G401 (cell line): Measurements from ENCODE around the gene NAA50. TPM values are rescaled to one million over a fixed set of nuclear protein-coding genes. Genes with fewer than 3 reads are reported as not detected.

Source experiments
- DNase-seq: peaks from one replicate; pipeline ENCODE4 v3.0.0-alpha.2; 2015; ENCODE audit warnings: low spot score
- in situ Hi-C: cut with HindIII; loops from 2 replicates; pipeline ENCODE4 v1.10.0; 2016; ENCODE audit warnings: low sequenced_read_pairs, mixed read lengths
- total RNA-seq: library from RNA; depleted of rRNA; stranded (reverse); fragments of >200 nt; shearing (Covaris generic); gene quantifications from 2 replicates; pipeline ENCODE4 v1.2.3, GENCODE V29; 2014; rRNA removed

The NAA50 gene
- total RNA-seq, 1 experiment from 2014 or later: 60.2 TPM

DNA sequence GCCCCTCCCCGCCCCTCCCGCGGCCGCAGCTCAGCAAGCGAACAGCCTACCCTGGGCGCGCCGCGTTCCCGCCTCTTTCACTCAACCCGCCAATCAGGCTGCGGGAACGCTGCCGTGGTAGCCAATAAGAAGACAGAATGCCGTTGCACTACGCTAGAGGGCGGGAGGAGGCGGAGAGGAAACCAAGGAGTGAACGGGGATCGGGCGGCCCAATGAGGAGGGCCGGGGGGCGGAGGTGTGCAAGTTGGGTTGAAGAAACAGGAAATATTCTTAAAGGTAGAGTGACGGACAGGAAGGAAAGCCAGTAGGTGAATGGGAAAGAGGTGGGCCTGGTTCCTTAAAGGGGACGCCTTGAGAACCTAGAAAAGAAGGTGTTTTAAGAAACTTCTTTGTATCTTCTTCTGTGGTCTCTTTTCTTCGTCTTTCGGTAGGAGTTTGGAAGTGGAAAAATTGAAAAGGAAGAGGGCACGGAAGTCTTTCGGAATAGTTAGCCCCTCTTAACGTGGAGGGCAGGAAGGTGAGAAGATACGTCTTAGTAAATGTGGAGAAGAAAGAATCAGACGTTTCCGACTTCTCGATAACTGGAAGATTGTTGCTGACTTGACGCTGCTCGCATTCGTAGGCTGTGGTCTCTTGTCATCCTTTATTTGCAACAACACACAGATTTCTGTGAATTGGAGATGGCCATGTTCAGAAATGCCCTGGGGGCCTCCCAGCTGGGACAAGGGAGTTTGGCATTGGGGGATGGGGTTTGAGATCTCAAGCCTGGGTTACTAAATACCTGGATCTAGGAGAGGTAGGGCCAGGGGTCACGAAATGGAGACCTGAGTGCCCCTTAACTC, 49.2 kb downstream of the NAA50 start:
- peak; percentile 100 for DNase-seq
- in situ Hi-C loops: no loop called here

DNA sequence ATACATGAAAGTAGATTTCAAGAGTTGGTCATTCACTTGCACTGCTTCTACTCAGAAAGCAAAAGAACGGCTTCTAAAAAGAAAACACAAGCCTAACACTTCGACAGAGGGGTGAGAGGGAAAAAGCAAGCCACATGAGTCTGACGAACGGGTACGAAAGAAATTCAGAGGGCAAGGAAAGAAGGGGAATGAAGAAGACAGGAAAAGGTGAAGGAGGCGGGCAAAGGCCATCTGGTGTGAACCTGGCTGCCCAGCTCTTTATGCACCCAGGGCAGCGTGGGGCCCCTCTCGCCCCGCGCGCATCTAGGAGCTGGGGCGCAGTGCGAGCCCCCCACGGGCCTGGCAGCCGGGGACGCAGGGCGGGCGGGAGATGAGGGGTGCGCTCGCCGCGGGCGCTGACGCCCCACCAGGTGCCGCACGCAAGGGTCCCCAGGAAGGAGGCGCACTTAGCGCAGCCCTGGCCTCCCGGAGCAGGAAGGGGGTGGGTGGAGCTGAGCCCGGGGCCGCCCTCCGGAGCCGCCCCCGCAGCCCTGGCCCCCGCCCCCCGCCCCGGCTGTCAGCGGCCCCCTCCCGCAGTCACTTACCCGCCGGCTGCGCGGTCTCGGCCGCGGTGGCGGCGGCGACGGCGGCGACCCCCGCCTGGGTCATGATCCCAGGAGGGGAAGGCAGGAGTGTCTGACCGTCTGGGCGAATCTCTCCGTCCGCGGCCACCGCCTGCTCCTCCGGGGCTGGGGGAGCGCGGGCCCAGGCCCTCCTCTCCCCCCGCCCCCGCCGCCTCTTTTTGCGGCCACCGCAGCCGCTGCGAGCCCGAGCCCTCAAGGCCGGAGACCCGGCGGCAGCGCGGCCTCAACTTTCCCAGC, 50.0 kb downstream of the NAA50 start, which contains the start of gene USF3:
USF3 (minus strand) TSS at position 857 of the 860 bp plus-strand sequence. CDS start 21,764 bp downstream, outside the sequence.
- DNase-seq: peak; percentile 68
- in situ Hi-C loops: no loop called here

- in situ Hi-C loops: no loop called here
- no peak for DNase-seq
Measured at GRCh38 chr3:113695431-113695785, 50.6 kb downstream of the NAA50 start.

GRCh38 chr3:113690482-113690881, 55.6 kb downstream of the NAA50 start:
- in situ Hi-C loops: no loop called here

DNA sequence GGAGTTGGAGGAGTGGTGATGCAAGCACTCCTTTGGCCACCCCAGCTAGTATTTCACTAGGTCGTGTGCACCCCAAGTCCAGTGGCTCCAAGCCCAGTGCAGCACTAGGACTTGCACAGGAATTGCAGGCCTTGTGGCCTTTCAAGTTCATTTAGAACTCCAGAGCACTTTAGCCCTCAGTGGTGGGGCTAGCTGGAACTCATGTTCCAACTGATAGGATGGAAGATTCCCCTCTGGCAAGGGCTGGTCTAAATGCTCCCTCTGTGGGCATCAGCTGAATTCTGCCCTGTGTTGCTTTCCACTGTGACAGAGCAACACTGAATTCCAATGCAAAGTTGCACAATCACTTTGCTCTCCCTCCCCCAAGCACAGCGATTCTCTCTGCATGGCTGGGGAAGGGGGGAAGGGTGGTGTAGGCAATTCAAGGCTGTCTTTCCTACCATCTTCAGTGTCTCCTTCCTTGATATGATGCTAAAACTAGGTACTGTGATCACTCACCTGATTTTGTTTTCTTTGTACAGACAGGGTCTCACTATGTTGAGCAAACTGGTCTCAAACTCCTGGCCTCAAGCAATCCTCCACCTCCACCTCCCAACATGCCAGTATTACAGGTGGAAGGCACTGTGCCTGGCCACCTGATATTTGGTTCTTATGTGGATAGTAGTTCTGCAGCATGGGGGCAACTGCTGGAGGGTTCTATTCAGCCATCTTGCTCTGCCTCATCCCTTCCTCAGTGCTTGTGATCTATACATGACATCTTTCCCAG, 59.9 kb downstream of the NAA50 start:
- no peak for DNase-seq
- in situ Hi-C loops: no loop called here

More at GRCh38 chr3:113690482-113690881, 55.6 kb downstream of the NAA50 start:
- DNase-seq: no peak

- no peak for DNase-seq
- in situ Hi-C loops: no loop called here
Measured at GRCh38 chr3:113685124-113685523, 60.9 kb downstream of the NAA50 start.

DNA sequence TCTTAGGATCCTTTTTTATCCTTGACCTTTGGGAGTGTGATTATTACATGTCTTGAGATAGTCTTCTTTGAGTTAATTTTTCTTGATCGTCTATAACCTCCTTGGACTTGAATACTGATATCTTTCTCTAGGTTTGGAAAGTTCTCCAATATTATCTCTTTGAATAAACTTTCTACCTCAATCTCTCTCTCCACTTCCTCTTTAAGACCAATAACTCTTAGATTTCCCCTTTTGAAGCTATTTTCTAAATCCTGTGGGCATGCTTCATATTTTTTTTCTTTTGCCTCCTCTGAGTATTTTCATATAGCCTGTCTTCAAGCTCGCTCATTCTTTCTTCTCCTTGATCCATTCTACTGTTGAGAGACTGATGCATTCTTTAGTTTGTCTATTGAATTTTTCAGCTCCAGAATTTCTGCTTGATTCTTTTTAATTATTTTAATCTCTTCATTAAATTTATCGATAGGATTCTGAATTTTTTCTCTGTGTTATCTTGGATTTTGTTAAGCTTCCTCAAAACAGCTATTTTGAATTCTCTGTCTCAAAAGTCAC, 61.7 kb downstream of the NAA50 start:
- in situ Hi-C loops: no loop called here

GRCh38 chr3:113678773-113679172, 67.3 kb downstream of the NAA50 start:
- in situ Hi-C loops: no loop called here
- DNase-seq: no peak

More for the DNA sequence above, 61.7 kb downstream of the NAA50 start:
- no peak for DNase-seq

DNA sequence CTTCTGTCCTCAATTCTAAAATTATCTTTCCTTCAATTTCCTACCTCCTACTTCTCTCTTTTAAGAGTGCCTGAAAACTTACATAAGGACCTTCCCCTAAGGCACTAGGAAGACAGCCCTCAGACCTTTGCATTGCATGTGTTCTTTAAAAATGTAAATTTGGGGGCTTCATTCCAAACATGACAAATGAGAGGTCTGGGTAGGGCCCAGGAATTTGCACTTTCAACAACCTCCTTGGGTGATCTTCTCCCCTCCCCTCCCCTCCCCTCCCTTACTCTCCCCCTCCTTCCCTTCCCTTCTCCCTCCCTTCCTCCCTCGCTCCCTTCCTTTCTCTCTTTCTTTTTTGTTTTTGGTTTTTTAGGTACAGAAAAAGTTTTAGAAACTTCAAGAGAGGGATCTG, 68.3 kb downstream of the NAA50 start:
- no peak for DNase-seq

DNA sequence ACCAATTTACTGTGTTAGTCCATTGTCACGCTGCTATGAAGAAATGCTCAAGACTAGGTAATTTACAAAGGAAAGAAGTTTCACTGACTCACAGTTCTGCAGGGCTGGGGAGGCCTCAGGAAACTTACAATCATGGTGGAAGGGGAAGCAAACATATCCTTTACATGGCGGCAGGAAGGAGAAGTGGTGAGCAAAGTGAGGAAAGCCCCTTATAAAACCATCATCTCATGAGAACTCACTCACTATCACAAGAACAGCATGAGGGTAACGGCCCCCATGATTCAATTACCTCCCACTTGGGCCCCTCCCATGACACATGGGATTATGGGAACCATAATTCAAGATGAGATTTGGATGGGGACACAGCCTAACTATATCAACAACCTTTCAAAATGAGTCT, 69.8 kb downstream of the NAA50 start:
- in situ Hi-C loops: no loop called here
- DNase-seq: no peak

More for the DNA sequence above, 68.3 kb downstream of the NAA50 start:
- in situ Hi-C loops: no loop called here

DNA sequence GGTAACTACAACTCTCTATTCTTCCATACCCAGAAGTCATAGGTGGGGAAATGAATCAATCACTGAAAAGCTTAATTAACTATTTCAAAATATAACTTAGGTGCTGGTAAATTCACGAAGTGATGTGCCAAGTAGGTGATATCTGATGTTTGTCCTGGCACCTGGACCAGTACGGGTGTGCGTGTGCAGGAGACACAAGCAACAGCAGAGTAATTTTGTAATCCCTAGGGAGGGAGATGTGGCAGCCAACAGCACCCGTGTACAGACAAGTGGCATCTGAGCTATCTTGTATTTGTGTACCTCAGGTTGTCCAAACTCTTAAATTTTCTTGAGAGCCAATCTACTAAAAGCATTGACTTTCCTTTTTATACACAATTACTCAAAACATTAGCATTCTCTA, 72.5 kb downstream of the NAA50 start:
- no peak for DNase-seq
- in situ Hi-C loops: no loop called here

DNA sequence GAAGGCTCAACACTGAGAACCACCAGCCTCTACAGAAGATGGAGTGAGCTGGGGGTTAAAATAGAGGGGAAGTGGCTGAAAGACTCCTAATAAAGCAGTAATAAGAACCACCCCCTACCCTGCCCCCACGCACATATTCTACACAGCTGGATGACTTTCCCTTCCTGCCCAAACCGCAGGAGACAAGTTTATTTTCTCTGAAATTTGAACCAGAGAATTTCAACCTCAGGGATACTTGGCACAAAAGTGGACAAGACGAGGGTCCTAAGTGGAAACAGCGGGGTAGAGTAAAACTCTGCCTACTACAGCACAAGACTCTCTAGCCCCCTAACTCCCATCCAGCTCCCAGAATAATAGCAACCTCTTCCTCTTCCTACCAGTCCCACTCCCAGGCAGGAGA, 78.0 kb downstream of the NAA50 start:
- in situ Hi-C loops: no loop called here
- no peak for DNase-seq

Other genes with a start within 250 kb of the NAA50 start
- gene SPICE1, start 231.1 kb downstream of the NAA50 start, total RNA-seq: 19.8 and 41.7 TPM in 2 replicates
- not detected in 2 replicates for gene SIDT1, start 213.7 kb downstream of the NAA50 start, total RNA-seq
- 3.9 and 4.5 TPM in 2 replicates for gene USF3, start 49.6 kb downstream of the NAA50 start, total RNA-seq
- gene ATP6V1A, start 786 bp upstream of the NAA50 start, total RNA-seq: 81.8 and 122 TPM in 2 replicates
- 8.1 and 13.5 TPM in 2 replicates for gene GRAMD1C, start 92.5 kb upstream of the NAA50 start, total RNA-seq
- 8.0 and 12.1 TPM in 2 replicates for gene ZDHHC23, start 201.8 kb upstream of the NAA50 start, total RNA-seq